Stomach (tissue), 9 donors: ENCODE measurements around the gene INPP5J. TPM values are rescaled to one million over a fixed set of nuclear protein-coding genes. Genes with fewer than 3 reads are reported as not detected.

ENCODE experiments used
- DNase-seq, 2 donors: peaks; one replicate each; pipeline versions ENCODE4 v3.0.0 to v3.0.0-alpha.2; 2013 to 2019
- H3K27ac ChIP-seq, 5 donors: fragments of 200-600 bp in 4 of 5; sonication (generic) in 4 of 5; one replicate each; pipeline ENCODE4 v1.5.1; 2013 to 2019; ENCODE audit warnings: mild to moderate bottlenecking in 1 of 5, moderate library complexity in 1 of 5
- H3K27me3 ChIP-seq, 3 donors: fragments of 200-600 bp; sonication (generic); one replicate each; pipeline ENCODE4 v1.5.1; 2017 to 2019; ENCODE audit warnings: mixed run types in 1 of 3
- H3K36me3 ChIP-seq, 4 donors: fragments of 200-600 bp; sonication (generic); 1 replicate in 3 of 4; 2 replicates in 1 of 4; pipeline ENCODE4 v1.5.1; 2016 to 2019
- H3K4me1 ChIP-seq, 4 donors: fragments of 200-600 bp; sonication (generic); one replicate each; pipeline ENCODE4 v1.5.1; 2016 to 2019
- H3K4me3 ChIP-seq, 4 donors: fragments of 200-600 bp; sonication (generic) in 3 of 4; one replicate each; pipeline ENCODE4 v1.5.1; 2016 to 2019; ENCODE audit warnings: mild to moderate bottlenecking in 1 of 4
- H3K9me3 ChIP-seq, 4 donors: fragments of 200-600 bp; sonication (generic); one replicate each; pipeline ENCODE4 v1.5.1; 2016 to 2019
- CTCF ChIP-seq, 7 experiments: fragments of 450-650 bp in 4 of 7; fragments of 200-600 bp in 3 of 7; sonication (generic) in 3 of 7; IDR thresholded peaks; one replicate each; pipeline ENCODE4 v1.5.1; 2016 to 2019; ENCODE audit warnings: antibody characterized with exemption in 7 of 7, control low read depth in 2 of 7, mild to moderate bottlenecking in 1 of 7
- EP300 ChIP-seq: sonication (generic); formaldehyde crosslinking; IDR thresholded peaks from one replicate; pipeline ENCODE4 v1.6.1; 2017; ENCODE audit warnings: antibody characterized with exemption
- POLR2A ChIP-seq, 4 donors: fragments of 450-650 bp; IDR thresholded peaks; one replicate each; pipeline ENCODE4 v1.6.1; 2016; ENCODE audit warnings: antibody characterized with exemption in 4 of 4, control low read depth in 2 of 4, mild to moderate bottlenecking in 1 of 4, moderate library complexity in 1 of 4
- POLR2AphosphoS5 ChIP-seq, 3 donors: sonication (generic); formaldehyde crosslinking; IDR thresholded peaks; one replicate each; pipeline ENCODE4 v1.6.1; 2016; ENCODE audit warnings: antibody characterized with exemption in 3 of 3
- WGBS, 5 donors: extraction: QIAGEN DNeasy Blood & Tissue Kit in 3 of 5; methylation state at CpG; one replicate each; pipeline versions ENCODE4 v1.1.5 to v1.1.7; 2013 to 2018; 5-methylcytosine and 5-hydroxymethylcytosine counted together
- intact Hi-C: fragments of 100-400 bp; cut with DNase I; formaldehyde crosslinking; loops from one replicate; pipeline ENCODE4 v1.15.1; 2023; ENCODE audit warnings: low total_unique reads
- polyA plus RNA-seq, 3 donors: library from polyadenylated mRNA; stranded (reverse); fragments of 200-250 nt; gene quantifications; one replicate each; pipeline ENCODE4 v1.2.3, GENCODE V29; 2013
- small RNA-seq, 4 donors: library from RNA; depleted of rRNA; stranded (forward); fragments of <200 nt; gene quantifications; one replicate each; pipeline ENCODE3, GENCODE V24; 2016
- total RNA-seq, 5 donors: library from RNA; depleted of rRNA; stranded (reverse); fragments of >200 nt; gene quantifications; one replicate each; pipeline versions ENCODE4 v1.1.0 to v1.2.3, GENCODE V29; 2014 to 2016
- donor health status: healthy with polysubstance abuse.
- donor health status: Bipolar disorder and iron deficiency.
- donor health status: healthy.

The INPP5J gene
- total and polyA plus RNA-seq, 8 donors: 1.8 to 34.4 (median 9.3) TPM

GRCh38 chr22:31184015-31184414 lies 61.2 kb downstream of the INPP5J start:
- peaks cover 0 to 13% (median 6%) of the 10 kb centered on the region in 4 donors for H3K4me1 ChIP-seq
- TF ChIP-seq POLR2AphosphoS5 (IDR thresholded peaks at IDR 0.05) (no peak), EP300 (no peak), CTCF (IDR thresholded peaks at IDR 0.05) (no peak), POLR2A (IDR thresholded peaks at IDR 0.05) (no peak)
- H3K9me3 ChIP-seq: no peaks in the 10 kb centered on the region
- no peak overlapping the region for H3K4me3 ChIP-seq
- no peak for DNase-seq
- WGBS, 5 donors: 94 to 99% (median 96%) methylated on average over 12 to 30 of the region's 30 CpGs
- H3K36me3 ChIP-seq: peaks cover 6 to 51% (median 45%) of the 10 kb centered on the region in 4 donors
- H3K27ac ChIP-seq: no peak overlapping the region
- intact Hi-C loops: no loop called here
- H3K27me3 ChIP-seq: no peaks in the 10 kb centered on the region

Small RNAs within 50 kb of the gene (small RNA-seq; reads per million reads assigned to genes)
- 0.20 to 2.5 (median 0.91) reads per million in 4 donors for gene MIR3928

Other genes starting within 250 kb of the INPP5J start
- gene MORC2, start 154.2 kb upstream of the INPP5J start, total RNA-seq: 10 to 100 TPM in 4 of 5 donors, 1 to 10 TPM in 1; 8.4 to 64.8 (median 19.6) TPM
- gene MORC2, start 154.2 kb upstream of the INPP5J start, polyA plus RNA-seq: 10 to 100 TPM in 2 of 3 donors, 1 to 10 TPM in 1; 4.4 to 23.5 (median 14.3) TPM
- 100 to 1,000 TPM in 1 of 5 donors, 10 to 100 TPM in 4; 52.1 to 108 (median 86.2) TPM for gene TUG1, start 153.7 kb upstream of the INPP5J start, total RNA-seq
- gene TUG1, start 153.7 kb upstream of the INPP5J start, polyA plus RNA-seq: 10 to 100 TPM; 11.3 to 34.2 (median 15.9) TPM
- 100 to 1,000 TPM; 120 to 607 (median 406) TPM for gene SMTN, start 41.6 kb upstream of the INPP5J start, total RNA-seq
- 100 to 1,000 TPM in 1 of 3 donors, 10 to 100 TPM in 2; 51.5 to 424 (median 78.5) TPM for gene SMTN, start 41.6 kb upstream of the INPP5J start, polyA plus RNA-seq
- gene SELENOM, start 15.4 kb upstream of the INPP5J start, total RNA-seq: 1,000 to 10,000 TPM in 1 of 5 donors, 100 to 1,000 TPM in 3, 10 to 100 TPM in 1; 59.8 to 1,443 (median 573) TPM
- 100 to 1,000 TPM; 243 to 454 (median 300) TPM for gene SELENOM, start 15.4 kb upstream of the INPP5J start, polyA plus RNA-seq
- gene PLA2G3, start 17.5 kb downstream of the INPP5J start, total RNA-seq: not detected
- gene PLA2G3, start 17.5 kb downstream of the INPP5J start, polyA plus RNA-seq: 1 to 10 TPM in 1 of 3 donors, under 1 TPM in 1, not detected in 1; 0.75 to 2.5 TPM
- 10 to 100 TPM in 4 of 5 donors, 1 to 10 TPM in 1; 3.5 to 35.7 (median 24.4) TPM for gene RNF185, start 37.2 kb downstream of the INPP5J start, total RNA-seq
- 10 to 100 TPM; 18.9 to 25.4 (median 19.2) TPM for gene RNF185, start 37.2 kb downstream of the INPP5J start, polyA plus RNA-seq
- 100 to 1,000 TPM in 3 of 5 donors, 10 to 100 TPM in 2; 96.3 to 541 (median 124) TPM for gene LIMK2, start 89.3 kb downstream of the INPP5J start, total RNA-seq
- gene LIMK2, start 89.3 kb downstream of the INPP5J start, polyA plus RNA-seq: 10 to 100 TPM; 19.9 to 26.6 (median 24.0) TPM
- 10 to 100 TPM in 3 of 5 donors, 1 to 10 TPM in 2; 3.5 to 53.0 (median 20.5) TPM for gene PIK3IP1, start 169.5 kb downstream of the INPP5J start, total RNA-seq
- 1 to 10 TPM; 6.6 to 8.5 (median 7.6) TPM for gene PIK3IP1, start 169.5 kb downstream of the INPP5J start, polyA plus RNA-seq
- gene PATZ1, start 223.4 kb downstream of the INPP5J start, total RNA-seq: 10 to 100 TPM in 3 of 5 donors, 1 to 10 TPM in 2; 4.9 to 20.9 (median 14.1) TPM
- gene PATZ1, start 223.4 kb downstream of the INPP5J start, polyA plus RNA-seq: 10 to 100 TPM in 2 of 3 donors, 1 to 10 TPM in 1; 7.8 to 21.1 (median 13.8) TPM